Stimulated activated CD4-positive, alpha-beta T cell treated with anti-CD3 and anti-CD28 coated beads, Interleukin-15, amount 100 ng/mL, for 48 hours (primary cell): ENCODE data around the gene MS4A10.

Experiments used
- DNase-seq, 2 donors: peaks; one replicate each; pipeline ENCODE4 v3.0.0-alpha.2; 2020; ENCODE audit warnings: low read depth in 2 of 2

The MS4A10 gene

DNA sequence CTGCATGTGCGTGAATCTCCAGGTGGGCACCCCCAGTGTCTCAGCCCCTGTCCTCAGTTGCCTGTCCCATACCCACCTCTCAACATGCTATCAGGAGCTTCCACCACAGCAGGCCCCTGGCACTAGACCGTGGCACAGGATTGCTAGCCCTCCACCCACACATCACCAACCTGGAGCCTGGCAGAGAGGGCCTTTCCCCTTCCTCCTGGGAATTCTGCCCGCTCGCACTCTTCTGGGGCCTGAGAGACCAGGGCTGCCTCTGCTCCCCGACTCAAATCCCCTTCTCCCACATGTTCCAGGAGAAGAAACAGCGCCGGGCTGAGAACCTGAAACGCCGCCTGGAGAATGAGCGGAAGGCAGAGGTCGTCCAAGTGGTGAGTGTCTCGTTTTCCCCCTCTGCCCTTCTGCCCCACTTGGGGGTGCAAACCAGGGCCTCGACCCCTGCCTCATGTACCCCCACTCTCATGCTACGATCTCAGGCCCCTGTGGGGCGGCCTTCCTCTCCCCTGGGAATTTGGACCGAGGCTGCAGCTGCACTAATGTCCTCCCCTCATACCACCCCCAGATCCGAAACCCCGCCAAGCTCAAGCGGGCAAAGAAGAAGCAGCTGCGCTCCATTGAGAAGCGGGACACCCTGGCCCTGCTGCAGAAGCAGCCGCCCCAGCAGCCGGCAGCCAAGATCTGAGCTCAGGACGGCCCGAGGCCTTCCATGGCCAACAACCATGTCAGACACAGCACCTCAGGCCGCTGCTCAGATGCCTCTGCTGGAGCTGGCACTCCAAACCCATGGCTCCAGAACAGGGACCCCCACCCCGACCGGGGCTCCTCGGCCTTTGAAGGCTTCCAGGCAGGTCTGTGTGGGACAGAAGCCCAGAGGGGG is 64.7 kb downstream of the MS4A10 start:
- DNase-seq, result no peak
